Dendritic cell treated with granulocyte-macrophage colony-stimulating factor and Interleukin-4, amounts not matched to agents 40 ng/mL and 50 ng/mL, for 4 days (primary cell): ENCODE data around the gene COPG2.
"Not testable (repeated sequence)": the region's sequence is repeated elsewhere in the genome, so short reads cannot be mapped to it uniquely, and the experiment has no call there.

Experiments used
- H3K27ac Mint-ChIP-seq: one replicate; pipeline ENCODE4 v1.8.0; 2022; ENCODE audit warnings: mild to moderate bottlenecking, mixed read lengths
- H3K27me3 Mint-ChIP-seq: one replicate; pipeline ENCODE4 v1.8.0; 2022; ENCODE audit warnings: mild to moderate bottlenecking, mixed read lengths
- H3K36me3 Mint-ChIP-seq: one replicate; pipeline ENCODE4 v1.8.0; 2022; ENCODE audit warnings: low read depth, mixed read lengths
- H3K4me1 Mint-ChIP-seq: one replicate; pipeline ENCODE4 v1.8.0; 2022; ENCODE audit warnings: low read depth, mixed read lengths
- H3K4me3 Mint-ChIP-seq: one replicate; pipeline ENCODE4 v1.8.0; 2022; ENCODE audit warnings: mild to moderate bottlenecking, moderate library complexity, mixed read lengths
- H3K9me3 Mint-ChIP-seq: one replicate; pipeline ENCODE4 v1.8.0; 2022; ENCODE audit warnings: mixed read lengths
- intact Hi-C: fragments of 100-400 bp; cut with micrococcal nuclease; formaldehyde crosslinking; loops from one replicate; pipeline ENCODE4 v1.15.0; 2022

COPG2 gene

DNA sequence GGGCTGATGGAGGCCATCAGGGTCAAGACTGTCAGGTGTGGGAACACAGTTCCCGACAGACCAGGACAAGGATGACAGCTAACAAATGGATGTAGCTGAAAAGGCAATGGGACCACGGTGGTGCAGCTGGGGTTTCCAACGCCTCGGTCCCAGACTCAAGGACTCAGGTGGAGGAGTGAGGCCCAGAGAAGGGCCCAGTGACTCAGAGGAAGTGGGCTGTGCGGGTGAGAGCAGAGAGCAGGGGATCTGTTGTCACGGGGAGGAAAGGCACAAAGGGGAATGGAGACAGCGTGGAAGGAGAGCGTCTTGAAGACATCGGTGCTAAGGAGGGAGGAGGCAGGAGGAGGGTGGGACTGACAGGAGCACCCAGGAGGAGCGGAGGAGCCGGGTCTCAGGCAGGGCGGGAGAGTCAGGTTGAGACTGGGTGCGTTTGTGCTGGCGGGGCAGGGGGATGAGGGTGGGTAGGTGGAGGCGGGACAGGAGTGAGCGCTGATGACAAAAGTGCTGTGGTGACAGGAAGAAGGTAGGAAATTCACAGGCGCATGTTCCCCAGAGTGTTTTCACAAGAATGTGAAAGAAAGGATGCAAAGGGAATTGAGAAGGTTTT, 144.9 kb downstream of the COPG2 start:
- intact Hi-C loops, H3K4me3 Mint-ChIP-seq: not testable (repeated sequence)

DNA sequence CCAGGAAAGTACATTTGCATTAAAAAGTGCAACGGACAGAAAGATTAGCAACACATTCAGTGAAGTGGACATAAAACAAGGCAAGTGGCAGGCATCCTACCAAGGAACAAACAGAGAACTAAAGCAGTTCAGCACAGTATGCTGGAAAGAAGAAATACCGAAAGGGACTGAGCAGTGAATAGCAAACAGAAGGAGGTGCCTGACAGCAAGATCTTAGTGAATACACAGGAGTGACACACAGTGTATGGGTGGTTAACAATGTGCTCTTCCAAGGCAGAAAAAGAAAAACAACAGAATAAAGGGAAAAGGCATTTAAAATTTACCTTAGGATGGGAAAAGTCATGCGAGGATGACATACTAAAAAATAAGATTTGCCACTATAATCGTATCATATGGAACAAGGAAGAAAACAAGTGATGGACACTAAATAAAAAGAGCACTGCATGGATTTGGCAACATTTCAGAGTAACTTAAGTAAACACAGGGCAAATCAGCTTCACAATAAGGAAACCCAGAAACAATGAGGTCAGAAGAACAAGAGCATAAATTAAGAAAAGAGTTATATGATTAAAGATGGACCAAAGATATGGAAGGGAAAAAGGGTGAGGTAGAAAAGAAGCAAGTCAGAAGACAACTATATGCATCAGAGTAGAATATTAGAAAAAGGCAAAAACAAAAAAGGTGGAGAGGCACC, 147.1 kb downstream of the COPG2 start:
- Mint-ChIP-seq H3K4me1 (no peaks in the 10 kb centered on the region), H3K4me3 (no peak overlapping the region), H3K9me3 (no peaks in the 10 kb centered on the region), H3K36me3 (no peaks in the 10 kb centered on the region), H3K27me3 (no peaks in the 10 kb centered on the region), H3K27ac (no peak overlapping the region)
- intact Hi-C loops = no loop called here

More for the DNA sequence above, 144.9 kb downstream of the COPG2 start:
- not testable (repeated sequence) for H3K36me3 Mint-ChIP-seq, H3K27ac Mint-ChIP-seq, H3K4me1 Mint-ChIP-seq, H3K27me3 Mint-ChIP-seq, H3K9me3 Mint-ChIP-seq

DNA sequence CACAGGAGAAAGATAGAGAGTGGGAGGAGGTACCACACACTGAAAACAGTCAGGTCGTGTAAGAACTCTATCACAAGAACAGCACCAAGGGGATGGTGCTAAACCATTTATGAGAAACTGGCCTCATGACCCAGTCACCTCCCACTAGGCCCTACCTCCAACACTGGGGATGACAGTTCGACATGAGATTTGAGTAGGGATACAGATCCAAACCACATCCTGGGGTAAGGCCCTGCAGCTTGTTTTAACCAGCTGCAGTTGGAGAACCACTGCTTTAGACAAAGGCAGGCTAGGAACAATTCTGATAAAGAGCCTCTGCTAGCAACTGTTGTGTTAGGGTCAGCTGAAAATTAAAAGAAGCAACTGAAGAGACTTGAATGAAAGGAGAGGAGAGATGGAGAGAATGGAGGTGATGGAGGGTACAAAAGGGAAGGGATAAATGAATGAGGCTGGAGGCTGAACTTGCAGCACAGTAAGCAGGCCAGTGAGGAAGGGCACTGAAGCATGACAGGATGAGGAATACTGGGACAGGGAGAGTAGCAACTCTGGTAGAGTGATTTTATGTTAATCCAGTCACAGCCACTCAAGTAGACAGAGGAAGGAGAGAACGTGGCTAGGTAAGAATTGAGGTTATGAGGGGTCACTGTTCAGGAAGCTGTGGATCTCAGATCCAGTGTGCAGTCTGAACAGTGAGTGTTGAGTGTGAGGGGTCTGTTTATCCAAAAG, 153.1 kb downstream of the COPG2 start:
- Mint-ChIP-seq H3K9me3 (no peaks in the 10 kb centered on the region), H3K27ac (no peak overlapping the region), H3K36me3 (no peaks in the 10 kb centered on the region), H3K4me1 (no peaks in the 10 kb centered on the region), H3K4me3 (no peak overlapping the region), H3K27me3 (no peaks in the 10 kb centered on the region)
- intact Hi-C loops = no loop called here

DNA sequence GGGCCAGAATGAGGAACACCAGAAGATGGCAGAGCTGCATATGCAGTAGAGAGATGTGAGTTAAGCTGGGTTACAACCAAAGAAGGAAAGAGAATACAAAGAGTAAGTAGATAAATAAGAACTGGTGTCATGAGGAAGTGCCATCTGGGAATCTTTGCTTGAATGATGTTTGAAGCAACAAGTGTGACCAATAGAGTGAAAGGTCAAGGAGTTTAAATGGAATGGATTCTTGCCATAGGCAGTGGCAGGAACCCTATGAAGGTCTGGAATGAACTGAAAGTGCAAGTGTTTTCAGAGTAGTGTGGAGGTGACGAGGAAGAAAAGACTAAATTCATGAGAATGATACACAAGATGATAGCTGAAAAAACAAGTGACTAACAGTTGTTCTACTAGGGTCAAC, 155.1 kb downstream of the COPG2 start:
- Mint-ChIP-seq H3K9me3 (no peaks in the 10 kb centered on the region), H3K4me1 (no peaks in the 10 kb centered on the region), H3K27me3 (no peaks in the 10 kb centered on the region), H3K36me3 (no peaks in the 10 kb centered on the region), H3K27ac (no peak overlapping the region), H3K4me3 (no peak overlapping the region)
- intact Hi-C loops = no loop called here

DNA sequence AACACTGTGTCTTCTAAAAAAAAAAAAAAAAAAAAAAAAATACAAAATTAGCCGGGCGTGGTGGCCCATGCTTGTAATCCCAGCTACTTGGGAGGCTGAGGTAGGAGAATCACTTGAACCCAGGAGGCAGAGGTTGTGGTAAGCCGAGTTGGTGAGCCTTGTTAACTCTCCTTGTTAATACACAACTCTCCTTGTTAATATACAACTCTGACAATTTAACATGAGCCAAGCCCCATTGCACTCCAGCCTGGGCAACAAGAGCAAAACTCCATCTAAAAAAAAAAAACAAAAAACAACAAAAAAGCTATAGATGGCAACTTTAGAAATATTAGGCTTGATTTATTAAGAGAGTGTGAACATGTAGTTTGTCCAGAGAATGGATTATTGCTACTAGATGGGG, 156.5 kb downstream of the COPG2 start:
- H3K4me1 Mint-ChIP-seq, H3K27ac Mint-ChIP-seq, intact Hi-C loops, H3K4me3 Mint-ChIP-seq, H3K27me3 Mint-ChIP-seq, H3K9me3 Mint-ChIP-seq, H3K36me3 Mint-ChIP-seq: not testable (repeated sequence)

DNA sequence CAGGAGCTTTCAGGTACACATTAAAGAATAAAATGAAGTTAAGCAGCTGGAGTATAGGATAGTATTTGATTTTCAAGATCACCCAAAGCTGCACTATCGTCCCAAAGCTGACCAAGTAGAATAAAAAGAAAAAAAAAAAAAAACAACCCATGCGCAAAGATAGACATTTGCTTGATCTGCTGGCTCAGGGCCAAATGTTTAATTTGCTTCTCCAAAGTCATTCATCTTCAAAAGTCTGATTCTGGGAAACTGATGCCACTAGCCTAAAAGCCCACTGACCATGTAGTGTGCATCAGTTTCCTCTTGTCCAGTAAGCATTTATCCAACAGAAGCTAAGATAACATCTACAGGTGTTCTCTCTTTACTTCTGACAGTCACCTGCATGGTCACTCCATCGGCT, 162.2 kb downstream of the COPG2 start:
- no peaks in the 10 kb centered on the region for H3K27me3 Mint-ChIP-seq
- no peak overlapping the region for H3K4me3 Mint-ChIP-seq
- H3K27ac Mint-ChIP-seq = no peak overlapping the region
- H3K9me3 Mint-ChIP-seq = no peaks in the 10 kb centered on the region
- H3K36me3 Mint-ChIP-seq = peaks cover 20% of the 10 kb centered on the region
- intact Hi-C loops = no loop called here
- H3K4me1 Mint-ChIP-seq = no peaks in the 10 kb centered on the region

DNA sequence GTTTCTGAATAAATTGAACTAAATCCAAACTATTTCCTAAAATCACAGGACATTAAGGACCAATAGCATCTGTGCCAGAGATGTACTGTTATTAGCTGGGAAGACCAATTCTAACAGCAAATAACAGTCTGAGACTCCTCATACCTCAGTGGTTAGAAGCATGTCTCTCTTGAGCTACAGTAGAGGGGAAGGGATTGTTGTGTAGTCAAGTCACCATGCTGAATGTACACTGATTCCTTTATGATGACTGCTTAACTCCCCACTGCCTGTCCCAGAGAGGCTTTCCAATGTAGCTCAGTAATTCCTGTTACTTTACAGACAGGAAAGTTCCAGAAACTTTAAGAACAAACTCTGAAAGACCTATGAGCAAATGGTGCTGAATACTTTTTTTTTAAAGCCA, 162.8 kb downstream of the COPG2 start:
- H3K27ac Mint-ChIP-seq = no peak overlapping the region
- no peaks in the 10 kb centered on the region for H3K9me3 Mint-ChIP-seq
- intact Hi-C loops = no loop called here
- H3K36me3 Mint-ChIP-seq = peaks cover 20% of the 10 kb centered on the region
- no peaks in the 10 kb centered on the region for H3K4me1 Mint-ChIP-seq
- no peaks in the 10 kb centered on the region for H3K27me3 Mint-ChIP-seq
- no peak overlapping the region for H3K4me3 Mint-ChIP-seq

DNA sequence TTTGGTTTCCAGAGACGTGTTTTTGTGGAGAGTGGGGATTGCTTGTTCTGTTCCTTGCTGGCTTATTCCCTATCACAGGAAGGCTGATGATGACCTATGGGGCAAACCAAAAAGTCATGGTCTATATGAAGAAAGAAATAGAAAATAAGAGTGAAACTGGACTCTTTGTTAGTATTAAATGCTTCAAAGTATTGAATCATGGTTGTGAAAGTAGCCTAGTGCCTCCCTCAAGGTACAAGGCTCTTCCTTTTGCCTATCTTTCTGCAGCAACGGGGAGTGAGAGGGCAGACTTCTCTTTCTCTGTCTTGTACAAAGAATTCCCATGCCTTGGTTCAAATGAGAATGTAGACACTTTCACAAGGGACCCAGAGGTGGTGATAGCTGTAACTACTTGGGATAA, 167.6 kb downstream of the COPG2 start:
- Mint-ChIP-seq H3K36me3 (peaks cover 14% of the 10 kb centered on the region), H3K4me1 (no peaks in the 10 kb centered on the region), H3K4me3 (no peak overlapping the region), H3K9me3 (no peaks in the 10 kb centered on the region), H3K27me3 (no peaks in the 10 kb centered on the region), H3K27ac (no peak overlapping the region)
- intact Hi-C loops = no loop called here

DNA sequence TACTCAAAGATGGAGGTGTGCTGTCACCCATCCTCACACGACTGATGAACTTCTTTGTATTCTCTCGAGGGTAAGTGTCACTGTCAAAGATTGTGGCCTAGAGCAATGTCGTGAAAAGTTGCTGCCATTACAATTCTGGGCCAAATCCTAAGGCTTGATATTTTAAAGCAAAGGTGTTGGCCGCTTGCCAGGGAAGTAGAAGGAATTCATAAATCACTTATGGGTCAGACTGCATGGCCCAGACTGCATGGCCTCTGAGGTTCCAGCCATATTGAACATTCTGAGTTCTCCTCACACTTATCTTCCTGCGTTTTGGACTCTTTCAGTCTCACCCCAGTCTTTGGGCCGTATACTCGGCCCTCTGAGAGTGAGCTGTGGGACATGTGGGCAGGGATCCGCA, 168.1 kb downstream of the COPG2 start:
- intact Hi-C loops = no loop called here
- H3K4me1 Mint-ChIP-seq = no peaks in the 10 kb centered on the region
- H3K9me3 Mint-ChIP-seq = no peaks in the 10 kb centered on the region
- H3K27me3 Mint-ChIP-seq = no peaks in the 10 kb centered on the region
- no peak overlapping the region for H3K4me3 Mint-ChIP-seq
- H3K36me3 Mint-ChIP-seq = peaks cover 14% of the 10 kb centered on the region
- no peak overlapping the region for H3K27ac Mint-ChIP-seq

DNA sequence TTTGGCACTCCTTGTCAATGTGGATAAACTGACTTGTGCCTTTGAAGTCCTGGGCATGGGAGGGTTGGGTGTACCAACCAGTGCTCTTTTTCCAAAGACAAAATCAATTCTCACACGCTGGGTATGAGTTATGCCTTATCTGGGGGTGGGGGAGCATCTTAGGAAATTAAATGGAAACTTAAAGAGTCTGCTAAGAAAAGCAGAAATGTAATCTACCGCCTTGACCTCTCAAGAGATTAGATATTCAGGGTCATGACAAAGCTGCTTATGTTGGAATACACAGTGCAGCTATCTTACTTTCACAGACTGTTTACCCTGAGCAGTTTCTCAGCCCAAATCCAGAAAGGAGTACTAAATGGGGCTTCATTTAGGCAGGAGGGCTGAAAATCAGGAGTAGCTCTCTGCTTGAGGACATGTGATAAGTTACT, 174.1 kb downstream of the COPG2 start:
- intact Hi-C loops = loop anchor here (5.0 kb wide), 1 partner anchor 252 kb away; no protein-coding TSS in a partner anchor
- peaks cover 16% of the 10 kb centered on the region for H3K9me3 Mint-ChIP-seq
- peaks cover 34% of the 10 kb centered on the region for H3K4me1 Mint-ChIP-seq
- peaks cover 54% of the 10 kb centered on the region for H3K27me3 Mint-ChIP-seq
- no peaks in the 10 kb centered on the region for H3K36me3 Mint-ChIP-seq
- H3K4me3 Mint-ChIP-seq = no peak overlapping the region
- no peak overlapping the region for H3K27ac Mint-ChIP-seq

DNA sequence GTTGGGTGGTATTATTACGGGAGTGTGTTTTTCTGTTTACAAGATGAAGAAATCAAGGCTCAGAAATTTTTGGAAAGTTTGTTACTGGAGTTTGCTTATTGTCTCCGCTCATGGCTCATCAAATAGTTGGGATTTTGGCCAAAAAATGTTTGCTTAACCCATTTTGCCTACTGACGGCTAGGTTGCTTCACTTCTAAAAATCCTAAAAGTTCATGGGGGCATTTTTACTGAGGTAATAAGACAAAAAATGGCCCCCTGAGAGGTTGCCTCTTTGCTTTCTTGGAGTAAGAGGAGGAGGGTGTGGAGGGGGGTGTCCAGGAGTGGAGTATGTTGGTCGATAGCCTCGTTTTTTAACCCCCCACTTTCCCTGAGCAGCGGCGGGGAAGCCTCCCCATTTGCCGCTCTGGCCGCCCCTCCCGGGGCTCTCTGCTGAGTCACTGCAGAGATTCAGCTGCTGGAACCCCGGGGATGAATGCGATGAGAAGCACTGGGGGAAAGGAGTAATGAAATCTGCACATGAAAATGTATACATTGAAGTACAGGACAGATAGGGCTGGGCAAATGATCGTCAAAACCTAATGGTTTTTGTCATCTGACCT, 175.2 kb downstream of the COPG2 start:
- peaks cover 16% of the 10 kb centered on the region for H3K9me3 Mint-ChIP-seq
- no peak overlapping the region for H3K4me3 Mint-ChIP-seq
- H3K27me3 Mint-ChIP-seq = peaks cover 61% of the 10 kb centered on the region
- no peak overlapping the region for H3K27ac Mint-ChIP-seq
- H3K4me1 Mint-ChIP-seq = peaks cover 34% of the 10 kb centered on the region
- no peaks in the 10 kb centered on the region for H3K36me3 Mint-ChIP-seq
- intact Hi-C loops = loop anchor here (5.0 kb wide), 1 partner anchor 251 kb away; no protein-coding TSS in a partner anchor

DNA sequence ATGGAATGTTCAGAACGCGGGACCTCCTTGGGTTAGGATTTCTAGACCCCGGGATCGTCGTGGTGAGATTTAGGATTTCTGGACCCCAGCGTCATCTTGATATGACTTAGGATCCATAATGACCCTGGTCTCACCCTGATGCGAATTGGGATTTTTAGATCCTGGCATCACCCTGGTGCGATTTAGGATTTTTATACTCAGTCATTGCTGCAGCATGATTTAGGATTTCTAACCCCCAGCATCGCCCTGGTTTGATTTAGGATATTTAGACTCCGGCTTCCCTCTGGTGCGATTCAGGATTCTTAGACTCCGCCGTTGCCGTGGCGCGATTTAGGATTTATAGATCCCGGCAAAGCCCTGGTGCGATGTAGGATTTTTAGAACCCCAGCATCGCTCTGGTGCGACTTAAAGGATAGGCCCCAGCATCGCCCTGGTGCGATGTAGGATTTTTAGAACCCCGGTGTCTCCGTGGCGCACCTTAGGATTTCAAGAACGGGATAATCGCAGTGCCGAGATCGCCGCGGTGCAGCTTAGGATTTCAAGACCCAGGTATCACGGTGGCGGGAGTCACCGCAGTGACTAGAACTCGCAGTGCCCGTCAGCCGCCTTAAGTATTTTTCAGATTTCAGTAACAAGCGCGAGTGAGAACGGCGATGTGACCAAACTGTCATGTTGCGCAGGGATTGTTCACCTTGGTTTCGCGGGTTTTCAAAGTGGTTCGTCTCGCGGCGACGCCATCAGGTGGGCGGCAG, 175.8 kb downstream of the COPG2 start:
- no peak overlapping the region for H3K27ac Mint-ChIP-seq
- intact Hi-C loops = loop anchor here (5.0 kb wide), 1 partner anchor 250 kb away; no protein-coding TSS in a partner anchor
- H3K36me3 Mint-ChIP-seq = no peaks in the 10 kb centered on the region
- peaks cover 66% of the 10 kb centered on the region for H3K27me3 Mint-ChIP-seq
- H3K9me3 Mint-ChIP-seq = peaks cover 16% of the 10 kb centered on the region
- H3K4me3 Mint-ChIP-seq = peak overlapping the region; percentile 23
- peaks cover 34% of the 10 kb centered on the region for H3K4me1 Mint-ChIP-seq

DNA sequence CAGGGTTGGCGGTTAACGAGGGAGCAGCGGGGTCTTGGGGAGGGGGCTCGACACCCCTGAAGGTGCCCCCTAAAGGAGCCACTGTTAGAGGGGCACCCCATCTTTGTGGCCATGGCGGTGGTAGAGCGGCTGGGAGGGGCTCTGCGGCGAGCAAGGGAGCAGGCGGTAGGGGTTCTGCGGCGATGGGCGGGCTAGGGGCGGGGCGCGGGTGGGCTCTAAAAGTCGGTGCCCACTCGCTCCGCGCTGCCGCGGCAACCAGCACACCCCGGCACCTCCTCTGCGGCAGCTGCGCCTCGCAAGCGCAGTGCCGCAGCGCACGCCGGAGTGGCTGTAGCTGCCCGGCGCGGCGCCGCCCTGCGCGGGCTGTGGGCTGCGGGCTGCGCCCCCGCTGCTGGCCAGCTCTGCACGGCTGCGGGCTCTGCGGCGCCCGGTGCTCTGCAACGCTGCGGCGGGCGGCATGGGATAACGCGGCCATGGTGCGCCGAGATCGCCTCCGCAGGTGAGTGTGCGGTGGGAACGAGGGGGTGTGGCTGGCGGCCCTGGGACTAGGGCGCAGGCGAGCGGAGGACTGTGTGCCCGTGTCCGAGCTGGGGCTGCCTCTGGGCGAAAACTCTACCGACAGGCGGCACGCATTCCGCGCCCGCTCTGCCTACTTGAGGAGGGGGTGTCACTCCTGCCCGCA, 176.6 kb downstream of the COPG2 start, which contains the start of gene MEST:
MEST (plus strand) TSS at position 245 of the 682 bp plus-strand sequence; CDS start at position 474, 229 bp downstream.
- Mint-ChIP-seq H3K36me3 (no peaks in the 10 kb centered on the region), H3K4me3 (peak within 1 kb of the TSS; percentile 68), H3K4me1 (peaks cover 35% of the 10 kb centered on the region), H3K27me3 (peaks cover 72% of the 10 kb centered on the region), H3K9me3 (peaks cover 16% of the 10 kb centered on the region), H3K27ac (no peak within 1 kb of the TSS)
- intact Hi-C loops = loop anchor here (5.0 kb wide), 1 partner anchor 250 kb away; no protein-coding TSS in a partner anchor
